ENCODE measurements around the gene TMEM144. TPM values are rescaled to one million over a fixed set of nuclear protein-coding genes. Genes with fewer than 3 reads are reported as not detected.
A peak's percentile ranks its signal among the peaks of the same experiment; 100 is the strongest.

TMEM144 gene
- total RNA-seq, 6 donors from 2014 or later: 8.6 to 16.7 (median 13.7) TPM

DNA sequence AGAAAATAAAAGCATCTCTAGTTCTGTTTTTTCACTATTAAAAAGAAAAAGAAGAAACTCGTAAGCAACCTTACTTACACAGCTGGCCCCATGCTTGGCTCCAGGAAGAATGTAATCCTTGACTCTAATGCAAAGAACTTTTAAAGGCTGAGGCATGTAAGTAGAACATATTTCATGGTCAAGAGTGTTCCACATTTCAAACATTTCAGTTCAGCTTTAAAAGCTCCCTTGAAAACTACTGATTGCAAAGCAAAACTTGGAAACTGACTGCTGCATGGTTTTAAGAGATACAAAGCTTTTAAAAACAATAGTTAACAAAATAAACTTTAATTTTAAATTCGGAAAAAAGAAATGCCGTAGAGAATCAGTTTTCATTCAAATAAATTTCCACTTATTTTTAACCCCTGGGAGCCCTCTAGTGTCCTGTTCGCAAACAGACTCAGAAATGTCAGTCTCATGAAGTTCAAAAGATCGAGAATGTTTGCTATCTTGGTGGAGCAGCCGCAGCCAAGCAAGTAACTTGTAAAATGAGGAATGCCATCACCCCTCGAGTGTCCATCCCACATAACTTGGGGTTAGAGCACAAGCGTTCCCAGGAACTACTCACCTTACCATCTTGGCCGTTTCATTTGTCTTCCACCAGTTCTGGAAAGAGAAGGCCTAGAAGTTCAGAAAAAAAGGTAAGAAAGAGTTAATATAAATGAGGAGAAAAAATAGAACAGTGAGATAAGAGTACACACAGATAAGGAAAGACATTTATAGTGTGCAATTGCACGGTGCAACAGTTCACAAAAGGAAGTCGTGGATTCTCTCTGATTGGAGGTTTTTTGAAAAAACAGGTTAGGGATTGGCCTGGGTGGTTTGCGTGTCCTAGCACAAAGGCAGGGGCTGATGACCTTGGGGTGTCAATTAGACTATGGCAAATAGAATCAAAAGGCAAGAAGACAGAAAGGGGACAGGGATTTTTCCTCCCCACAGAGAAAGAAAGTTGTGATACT is 37.7 kb upstream of the TMEM144 start, which contains the start of gene GASK1B:
GASK1B (minus strand) TSS at position 765 of the 998 bp plus-strand sequence. CDS start 1,650 bp downstream, outside the sequence.
- H3K4me1 ChIP-seq: peaks cover 9 to 41% (median 24%) of the 10 kb centered on the region in 4 donors
- peak within 1 kb of the TSS in 3 of 4 donors; percentile 25 to 49 (median 40) for H3K4me3 ChIP-seq
- WGBS, 2 donors: 8 to 12% methylated on average over 12 of the region's 12 CpGs
- DNase-seq: peak in 1 of 2 donors; percentile 32
- H3K27ac ChIP-seq: peak within 1 kb of the TSS in 3 of 4 donors; percentile 36 to 68 (median 56)
- ATAC-seq (ENCODE audit: low FRiP score in 2 of 2): peak in 1 of 2 donors; percentile 54
- no peaks in the 10 kb centered on the region for H3K9me3 ChIP-seq
- TF ChIP-seq POLR2A (IDR thresholded peaks at IDR 0.05) (peak in 1 of 4 donors; percentile 34), POLR2AphosphoS5 (IDR thresholded peaks at IDR 0.05) (no peak), EP300 (IDR thresholded peaks at IDR 0.05) (no peak)
- TF ChIP-seq, protein P1, sequence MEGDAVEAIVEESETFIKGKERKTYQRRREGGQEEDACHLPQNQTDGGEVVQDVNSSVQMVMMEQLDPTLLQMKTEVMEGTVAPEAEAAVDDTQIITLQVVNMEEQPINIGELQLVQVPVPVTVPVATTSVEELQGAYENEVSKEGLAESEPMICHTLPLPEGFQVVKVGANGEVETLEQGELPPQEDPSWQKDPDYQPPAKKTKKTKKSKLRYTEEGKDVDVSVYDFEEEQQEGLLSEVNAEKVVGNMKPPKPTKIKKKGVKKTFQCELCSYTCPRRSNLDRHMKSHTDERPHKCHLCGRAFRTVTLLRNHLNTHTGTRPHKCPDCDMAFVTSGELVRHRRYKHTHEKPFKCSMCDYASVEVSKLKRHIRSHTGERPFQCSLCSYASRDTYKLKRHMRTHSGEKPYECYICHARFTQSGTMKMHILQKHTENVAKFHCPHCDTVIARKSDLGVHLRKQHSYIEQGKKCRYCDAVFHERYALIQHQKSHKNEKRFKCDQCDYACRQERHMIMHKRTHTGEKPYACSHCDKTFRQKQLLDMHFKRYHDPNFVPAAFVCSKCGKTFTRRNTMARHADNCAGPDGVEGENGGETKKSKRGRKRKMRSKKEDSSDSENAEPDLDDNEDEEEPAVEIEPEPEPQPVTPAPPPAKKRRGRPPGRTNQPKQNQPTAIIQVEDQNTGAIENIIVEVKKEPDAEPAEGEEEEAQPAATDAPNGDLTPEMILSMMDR (IDR thresholded peaks at IDR 0.05): peak in 5 of 6 experiments; percentile 30 to 55 (median 40)
- H3K27me3 ChIP-seq: no peaks in the 10 kb centered on the region
- no peaks in the 10 kb centered on the region for H3K36me3 ChIP-seq

DNA sequence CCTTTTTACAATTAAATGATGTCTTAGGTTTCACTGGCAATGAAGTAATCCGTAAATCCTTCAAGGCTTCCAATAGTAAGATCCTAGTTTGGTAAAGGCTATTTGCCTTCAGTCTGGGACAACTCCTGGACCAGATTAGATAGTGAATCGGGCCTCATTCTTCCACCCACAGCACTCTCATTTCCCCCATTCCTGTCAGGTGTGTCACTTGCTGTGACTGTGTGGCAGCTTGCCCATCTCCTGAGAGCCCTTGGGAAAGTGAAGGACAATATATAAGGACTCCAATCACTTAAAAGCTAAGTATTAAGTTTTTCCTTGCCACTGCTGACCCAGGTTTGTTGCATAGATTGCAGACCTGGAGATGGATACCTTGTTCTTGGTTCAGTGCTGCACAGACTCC is 34.2 kb upstream of the TMEM144 start:
- H3K9me3 ChIP-seq: no peaks in the 10 kb centered on the region
- H3K27ac ChIP-seq: peak overlapping the region in 2 of 4 donors; percentile 47 to 72
- no peaks in the 10 kb centered on the region for H3K27me3 ChIP-seq
- ATAC-seq (ENCODE audit: low FRiP score in 2 of 2) (peak; percentile 15 to 83), DNase-seq (peak in 1 of 2 donors; percentile 80)
- H3K36me3 ChIP-seq: no peaks in the 10 kb centered on the region
- 55 to 69% methylated on average over 2 of the region's 2 CpGs for WGBS, 2 donors
- H3K4me3 ChIP-seq: no peak overlapping the region
- peaks cover 7 to 18% (median 13%) of the 10 kb centered on the region in 4 donors for H3K4me1 ChIP-seq
- TF ChIP-seq, protein P1 (IDR thresholded peaks at IDR 0.05): no peak
- TF ChIP-seq POLR2AphosphoS5 (IDR thresholded peaks at IDR 0.05) (peak in 1 of 2 donors; percentile 38), EP300 (IDR thresholded peaks at IDR 0.05) (peak in 1 of 4 donors; percentile 92), POLR2A (IDR thresholded peaks at IDR 0.05) (peak in 1 of 4 donors; percentile 15)

GRCh38 chr4:158176776-158177175 is 33.5 kb upstream of the TMEM144 start:
- Histone ChIP-seq H3K27ac (peak overlapping the region in 3 of 4 donors; percentile 25 to 72 (median 47)), H3K36me3 (no peaks in the 10 kb centered on the region), H3K4me1 (peaks cover 4 to 16% (median 11%) of the 10 kb centered on the region in 4 donors), H3K4me3 (no peak overlapping the region), H3K9me3 (no peaks in the 10 kb centered on the region), H3K27me3 (no peaks in the 10 kb centered on the region)
- TF ChIP-seq EP300 (IDR thresholded peaks at IDR 0.05) (peak in 2 of 4 donors; percentile 22 to 96), POLR2AphosphoS5 (IDR thresholded peaks at IDR 0.05) (no peak)
- DNase-seq: no peak
- peak in 1 of 2 donors; percentile 77 for ATAC-seq (ENCODE audit: low FRiP score in 2 of 2)

DNA sequence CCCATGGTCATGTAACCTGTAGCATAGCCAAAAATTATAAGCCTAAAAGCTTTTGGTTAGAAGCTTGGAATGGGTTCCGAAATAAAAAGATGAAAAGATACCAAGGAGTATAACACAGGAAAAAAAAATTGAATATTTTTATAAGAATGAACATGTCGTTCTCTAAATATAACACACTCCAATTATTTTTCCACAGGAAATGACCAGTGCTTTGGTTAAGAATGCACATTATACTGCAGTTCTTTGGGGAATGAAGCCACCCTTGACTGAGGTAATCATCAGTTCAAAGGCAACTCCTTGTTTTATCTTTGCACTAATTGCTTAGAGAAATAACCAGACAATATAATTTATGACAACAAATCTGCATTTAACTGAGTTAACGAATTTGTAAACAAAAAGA is 30.8 kb upstream of the TMEM144 start:
- Histone ChIP-seq H3K27me3 (no peaks in the 10 kb centered on the region), H3K36me3 (no peaks in the 10 kb centered on the region), H3K4me3 (no peak overlapping the region), H3K27ac (no peak overlapping the region), H3K9me3 (no peaks in the 10 kb centered on the region), H3K4me1 (peaks cover 0 to 5% (median 0%) of the 10 kb centered on the region in 4 donors)
- 70 to 72% methylated on average over 3 of the region's 3 CpGs for WGBS, 2 donors
- ATAC-seq (ENCODE audit: low FRiP score in 2 of 2) (no peak), DNase-seq (no peak)
- TF ChIP-seq, protein P1 (IDR thresholded peaks at IDR 0.05): no peak
- no peak for TF ChIP-seq POLR2AphosphoS5 (IDR thresholded peaks at IDR 0.05)
- TF ChIP-seq POLR2A (IDR thresholded peaks at IDR 0.05): no peak
- no peak for TF ChIP-seq EP300 (IDR thresholded peaks at IDR 0.05)

- Histone ChIP-seq H3K27me3 (no peaks in the 10 kb centered on the region), H3K4me1 (peaks cover 0 to 5% (median 0%) of the 10 kb centered on the region in 4 donors), H3K4me3 (no peak overlapping the region), H3K27ac (no peak overlapping the region), H3K36me3 (no peaks in the 10 kb centered on the region), H3K9me3 (no peaks in the 10 kb centered on the region)
- TF ChIP-seq POLR2AphosphoS5 (IDR thresholded peaks at IDR 0.05) (no peak), POLR2A (IDR thresholded peaks at IDR 0.05) (no peak), EP300 (IDR thresholded peaks at IDR 0.05) (no peak)
- TF ChIP-seq, protein P1 (IDR thresholded peaks at IDR 0.05): no peak
- ATAC-seq (ENCODE audit: low FRiP score in 2 of 2) (no peak), DNase-seq (no peak)
- WGBS, 2 donors: 82 to 86% methylated on average over 5 of the region's 5 CpGs
These were observed 28.4 kb upstream of the TMEM144 start for GRCh38 chr4:158181906-158182305.

Data from upper lobe of left lung (tissue), 6 donors.